ENCODE results near the gene FBXL7.

- TF ChIP-seq, protein P1, sequence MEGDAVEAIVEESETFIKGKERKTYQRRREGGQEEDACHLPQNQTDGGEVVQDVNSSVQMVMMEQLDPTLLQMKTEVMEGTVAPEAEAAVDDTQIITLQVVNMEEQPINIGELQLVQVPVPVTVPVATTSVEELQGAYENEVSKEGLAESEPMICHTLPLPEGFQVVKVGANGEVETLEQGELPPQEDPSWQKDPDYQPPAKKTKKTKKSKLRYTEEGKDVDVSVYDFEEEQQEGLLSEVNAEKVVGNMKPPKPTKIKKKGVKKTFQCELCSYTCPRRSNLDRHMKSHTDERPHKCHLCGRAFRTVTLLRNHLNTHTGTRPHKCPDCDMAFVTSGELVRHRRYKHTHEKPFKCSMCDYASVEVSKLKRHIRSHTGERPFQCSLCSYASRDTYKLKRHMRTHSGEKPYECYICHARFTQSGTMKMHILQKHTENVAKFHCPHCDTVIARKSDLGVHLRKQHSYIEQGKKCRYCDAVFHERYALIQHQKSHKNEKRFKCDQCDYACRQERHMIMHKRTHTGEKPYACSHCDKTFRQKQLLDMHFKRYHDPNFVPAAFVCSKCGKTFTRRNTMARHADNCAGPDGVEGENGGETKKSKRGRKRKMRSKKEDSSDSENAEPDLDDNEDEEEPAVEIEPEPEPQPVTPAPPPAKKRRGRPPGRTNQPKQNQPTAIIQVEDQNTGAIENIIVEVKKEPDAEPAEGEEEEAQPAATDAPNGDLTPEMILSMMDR (IDR thresholded peaks at IDR 0.05) = no peak
- TF ChIP-seq EP300 (IDR thresholded peaks at IDR 0.05; ENCODE audit: low read depth) (no peak), POLR2A (IDR thresholded peaks at IDR 0.05) (no peak)
These were observed 285.6 kb downstream of the FBXL7 start for GRCh38 chr5:15785531-15785981.

Data from transverse colon (tissue), 3 donors.